Progenitor cell of endocrine pancreas (in vitro differentiated cells): ENCODE data around the gene PROX2. TPM values are rescaled to one million over a fixed set of nuclear protein-coding genes. Genes with fewer than 3 reads are reported as not detected.

Experiments used
- DNase-seq: peaks from one replicate; pipeline ENCODE4 v3.0.0; 2021; ENCODE audit warnings: low spot score; ENCODE audit not compliant: unreplicated experiment
- H3K27ac Mint-ChIP-seq: 2 replicates; pipeline ENCODE4 v1.8.0; 2021; ENCODE audit warnings: mild to moderate bottlenecking, moderate library complexity, mixed read lengths
- H3K27me3 Mint-ChIP-seq: 2 replicates; pipeline ENCODE4 v1.8.0; 2021; ENCODE audit warnings: mixed read lengths
- H3K36me3 Mint-ChIP-seq: 2 replicates; pipeline ENCODE4 v1.8.0; 2022; ENCODE audit warnings: mixed read lengths; ENCODE audit not compliant: insufficient read depth
- H3K4me1 Mint-ChIP-seq: 2 replicates; pipeline ENCODE4 v1.8.0; 2021; ENCODE audit warnings: low read depth, mixed read lengths
- H3K4me3 Mint-ChIP-seq: 2 replicates; pipeline ENCODE4 v1.8.0; 2021; ENCODE audit warnings: low read depth, mild to moderate bottlenecking, moderate library complexity, mixed read lengths
- H3K9me3 Mint-ChIP-seq: 2 replicates; pipeline ENCODE4 v1.8.0; 2021; ENCODE audit warnings: low read depth, mixed read lengths
- CTCF ChIP-seq: fragments of 200-600 bp; sonication (generic); IDR thresholded peaks from one replicate; pipeline ENCODE4 v1.5.0; 2021; ENCODE audit warnings: antibody characterized with exemption, mild to moderate bottlenecking; ENCODE audit not compliant: unreplicated experiment
- total RNA-seq: library from RNA; stranded (reverse); gene quantifications from 2 replicates; pipeline ENCODE4 v1.2.1, GENCODE V29; 2021

PROX2 gene
- total RNA-seq, 1 donor from 2014 or later, result not detected

- Mint-ChIP-seq H3K4me3 (no peak overlapping the region), H3K27ac (peak overlapping the region; percentile 51), H3K36me3 (peaks cover 8% of the 10 kb centered on the region), H3K27me3 (no peaks in the 10 kb centered on the region), H3K9me3 (no peaks in the 10 kb centered on the region), H3K4me1 (peaks cover 10% of the 10 kb centered on the region)
- no peak for DNase-seq
- no peak for TF ChIP-seq CTCF
Measured at GRCh38 chr14:74836251-74836960, 39.5 kb downstream of the PROX2 start.

GRCh38 chr14:74835645-74836250, 40.2 kb downstream of the PROX2 start:
- peaks cover 9% of the 10 kb centered on the region for H3K4me1 Mint-ChIP-seq
- no peak for DNase-seq
- H3K27ac Mint-ChIP-seq, result peak overlapping the region; percentile 35

GRCh38 chr14:74834692-74835392, 41.1 kb downstream of the PROX2 start:
- H3K27me3 Mint-ChIP-seq, result no peaks in the 10 kb centered on the region
- TF ChIP-seq CTCF, result no peak
- peaks cover 9% of the 10 kb centered on the region for H3K4me1 Mint-ChIP-seq
- no peak for DNase-seq
- H3K9me3 Mint-ChIP-seq, result no peaks in the 10 kb centered on the region
- no peak overlapping the region for H3K4me3 Mint-ChIP-seq
- H3K36me3 Mint-ChIP-seq, result peaks cover 18% of the 10 kb centered on the region
- H3K27ac Mint-ChIP-seq, result peak overlapping the region; percentile 26

More at GRCh38 chr14:74835645-74836250, 40.2 kb downstream of the PROX2 start:
- Mint-ChIP-seq H3K36me3 (peaks cover 10% of the 10 kb centered on the region), H3K27me3 (no peaks in the 10 kb centered on the region), H3K9me3 (no peaks in the 10 kb centered on the region), H3K4me3 (no peak overlapping the region)
- TF ChIP-seq CTCF, result no peak

GRCh38 chr14:74832849-74833248, 43.1 kb downstream of the PROX2 start:
- Mint-ChIP-seq H3K9me3 (no peaks in the 10 kb centered on the region), H3K27ac (peak overlapping the region; percentile 82), H3K27me3 (no peaks in the 10 kb centered on the region), H3K4me3 (no peak overlapping the region), H3K36me3 (peaks cover 26% of the 10 kb centered on the region), H3K4me1 (peaks cover 9% of the 10 kb centered on the region)
- no peak for DNase-seq
- TF ChIP-seq CTCF, result no peak

GRCh38 chr14:74829251-74829650, 46.7 kb downstream of the PROX2 start:
- DNase-seq, result no peak
- TF ChIP-seq CTCF, result no peak
- Mint-ChIP-seq H3K4me3 (no peak overlapping the region), H3K27me3 (no peaks in the 10 kb centered on the region), H3K4me1 (peaks cover 5% of the 10 kb centered on the region), H3K27ac (peak overlapping the region; percentile 47), H3K36me3 (peaks cover 24% of the 10 kb centered on the region), H3K9me3 (no peaks in the 10 kb centered on the region)
